NCI-H2029 treated with DMSO at 0.1 percent for 48 hours (cell line): ENCODE data around the gene OPN1SW.

ENCODE experiments used
- DNase-seq: peaks from one replicate; lab custom pipeline; 2025; lab: John Stamatoyannopoulos, UW

The OPN1SW gene

GRCh38 chr7:128775744-128776474, at the start of gene OPN1SW:
Gene OPN1SW (minus strand): TSS chr7:128775794. CDS start chr7:128775781, 13 bp downstream.
- DNase-seq = no peak

- no peak for DNase-seq
Observed at GRCh38 chr7:128821724-128822123, 46.1 kb upstream of the OPN1SW start.

- no peak for DNase-seq
Observed at GRCh38 chr7:128818694-128819093, 43.1 kb upstream of the OPN1SW start.

- DNase-seq = no peak
Observed at GRCh38 chr7:128815289-128815942, 39.8 kb upstream of the OPN1SW start.

- DNase-seq = no peak
Observed at GRCh38 chr7:128814499-128814898, 38.9 kb upstream of the OPN1SW start.

- DNase-seq = no peak
Observed at GRCh38 chr7:128812514-128813168, 37.0 kb upstream of the OPN1SW start.

- no peak for DNase-seq
Observed at GRCh38 chr7:128811631-128812430, 36.2 kb upstream of the OPN1SW start.

GRCh38 chr7:128810997-128811396, 35.4 kb upstream of the OPN1SW start:
- no peak for DNase-seq

GRCh38 chr7:128810473-128810872, 34.9 kb upstream of the OPN1SW start:
- DNase-seq = no peak

- no peak for DNase-seq
Observed at GRCh38 chr7:128809363-128809762, 33.8 kb upstream of the OPN1SW start.

GRCh38 chr7:128807191-128807590, 31.6 kb upstream of the OPN1SW start:
- DNase-seq = no peak

- DNase-seq = no peak
Observed at GRCh38 chr7:128805225-128805624, 29.6 kb upstream of the OPN1SW start.

GRCh38 chr7:128804484-128804883, 28.9 kb upstream of the OPN1SW start:
- DNase-seq = no peak

GRCh38 chr7:128801667-128802418, 26.2 kb upstream of the OPN1SW start:
- no peak for DNase-seq

GRCh38 chr7:128801003-128801402, 25.4 kb upstream of the OPN1SW start:
- no peak for DNase-seq

GRCh38 chr7:128800567-128800966, 25.0 kb upstream of the OPN1SW start:
- DNase-seq = no peak

GRCh38 chr7:128799451-128799850, 23.9 kb upstream of the OPN1SW start:
- no peak for DNase-seq

GRCh38 chr7:128796327-128796726, 20.7 kb upstream of the OPN1SW start:
- DNase-seq = no peak

- no peak for DNase-seq
Observed at GRCh38 chr7:128795129-128795528, 19.5 kb upstream of the OPN1SW start.

- no peak for DNase-seq
Observed at GRCh38 chr7:128794436-128794835, 18.8 kb upstream of the OPN1SW start.

GRCh38 chr7:128794020-128794419, 18.4 kb upstream of the OPN1SW start:
- DNase-seq = no peak

- no peak for DNase-seq
Observed at GRCh38 chr7:128793181-128793547, 17.6 kb upstream of the OPN1SW start.
